ENCODE data around the gene PICALM.

The PICALM gene

DNA sequence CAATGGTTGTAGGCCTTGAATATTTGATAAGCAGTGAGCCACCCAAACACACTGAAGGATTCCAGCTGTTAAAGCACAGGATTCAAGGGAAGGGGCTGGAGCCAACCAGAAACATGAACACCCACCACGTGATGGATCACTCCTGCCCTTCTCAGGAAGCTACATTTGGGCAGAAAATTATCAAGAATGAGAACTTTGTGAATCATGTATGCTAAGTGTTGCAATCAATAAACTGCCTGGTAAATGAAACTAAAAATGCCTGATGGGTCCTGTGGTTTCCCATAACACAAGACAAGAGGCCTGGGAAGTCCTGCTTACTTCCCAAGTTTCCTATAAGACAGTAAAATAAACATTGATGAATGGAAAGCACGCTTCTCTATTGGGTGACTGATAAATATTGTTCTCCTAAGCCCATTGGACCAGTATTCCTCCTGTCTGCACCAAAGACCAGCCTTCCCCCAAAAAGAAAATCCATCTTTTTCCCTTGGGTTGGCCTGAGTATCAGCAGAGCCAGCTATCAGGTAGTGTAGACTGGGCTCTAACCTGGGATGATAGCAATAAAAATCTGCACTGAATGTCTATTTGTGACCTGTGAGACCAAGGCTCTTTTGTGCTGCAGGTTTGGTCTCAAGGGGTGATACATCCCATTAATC, 115.3 kb downstream of the PICALM start:
- TF ChIP-seq ZBTB7A (IDR thresholded peaks at IDR 0.05; ENCODE audit: low read depth) (no peak), TEAD4 (IDR thresholded peaks at IDR 0.05) (no peak), CREB1 (IDR thresholded peaks at IDR 0.05; ENCODE audit: low read depth) (no peak), YY1 (IDR thresholded peaks at IDR 0.05; ENCODE audit: low read depth) (no peak), EGR1 (IDR thresholded peaks at IDR 0.05) (no peak), EP300 (IDR thresholded peaks at IDR 0.05; ENCODE audit: borderline replicate concordance) (no peak), CEBPB (IDR thresholded peaks at IDR 0.05) (no peak), TAF1 (IDR thresholded peaks at IDR 0.05; ENCODE audit: low read depth) (no peak)
- TF ChIP-seq, protein P1, sequence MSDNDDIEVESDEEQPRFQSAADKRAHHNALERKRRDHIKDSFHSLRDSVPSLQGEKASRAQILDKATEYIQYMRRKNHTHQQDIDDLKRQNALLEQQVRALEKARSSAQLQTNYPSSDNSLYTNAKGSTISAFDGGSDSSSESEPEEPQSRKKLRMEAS (IDR thresholded peaks at IDR 0.05) = no peak

DNA sequence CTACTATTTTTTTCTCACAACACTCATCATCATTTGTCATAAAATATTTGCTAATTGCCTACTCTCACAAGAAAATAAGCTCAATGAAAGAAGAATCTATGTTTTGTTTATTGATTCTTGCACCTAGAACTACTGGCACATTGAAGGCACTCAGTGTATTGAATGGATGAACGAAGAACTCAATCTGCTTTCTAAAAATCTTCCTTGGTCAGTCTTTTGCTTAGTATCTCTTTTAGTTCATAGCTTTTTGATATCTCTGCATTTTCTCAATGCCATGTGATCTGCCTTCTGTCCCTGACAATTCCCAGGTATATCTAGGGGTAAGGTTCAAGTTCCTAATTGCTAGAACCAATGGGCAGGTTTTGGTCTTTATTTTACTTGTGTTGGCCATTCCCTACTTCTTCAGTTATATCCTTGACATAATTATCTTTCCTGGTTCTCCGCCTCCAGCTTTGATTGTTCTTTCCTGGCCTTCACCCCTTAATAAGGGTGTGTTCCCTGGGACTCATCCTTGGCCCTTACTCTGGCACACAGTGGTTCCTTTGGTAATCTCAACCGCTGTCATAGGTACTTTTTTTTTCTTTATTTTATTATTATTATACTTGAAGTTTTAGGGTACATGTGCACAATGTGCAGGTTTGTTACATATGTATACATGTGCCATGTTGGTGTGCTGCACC, 117.3 kb downstream of the PICALM start:
- TF ChIP-seq TCF12 (IDR thresholded peaks at IDR 0.05; ENCODE audit: low read depth) (no peak), EGR1 (IDR thresholded peaks at IDR 0.05) (no peak), ZBTB7A (IDR thresholded peaks at IDR 0.05; ENCODE audit: low read depth) (no peak), TEAD4 (IDR thresholded peaks at IDR 0.05) (no peak), CREB1 (IDR thresholded peaks at IDR 0.05; ENCODE audit: low read depth) (no peak), NFIC (IDR thresholded peaks at IDR 0.05) (no peak), CEBPB (IDR thresholded peaks at IDR 0.05) (no peak), TAF1 (IDR thresholded peaks at IDR 0.05; ENCODE audit: low read depth) (no peak), YY1 (IDR thresholded peaks at IDR 0.05; ENCODE audit: low read depth) (no peak), FOXM1 (IDR thresholded peaks at IDR 0.05; ENCODE audit: borderline replicate concordance, low read depth) (no peak), EP300 (IDR thresholded peaks at IDR 0.05; ENCODE audit: borderline replicate concordance) (no peak), RAD21 (IDR thresholded peaks at IDR 0.05; ENCODE audit: low read depth) (no peak)
- TF ChIP-seq, protein P2, sequence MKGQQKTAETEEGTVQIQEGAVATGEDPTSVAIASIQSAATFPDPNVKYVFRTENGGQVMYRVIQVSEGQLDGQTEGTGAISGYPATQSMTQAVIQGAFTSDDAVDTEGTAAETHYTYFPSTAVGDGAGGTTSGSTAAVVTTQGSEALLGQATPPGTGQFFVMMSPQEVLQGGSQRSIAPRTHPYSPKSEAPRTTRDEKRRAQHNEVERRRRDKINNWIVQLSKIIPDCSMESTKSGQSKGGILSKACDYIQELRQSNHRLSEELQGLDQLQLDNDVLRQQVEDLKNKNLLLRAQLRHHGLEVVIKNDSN (IDR thresholded peaks at IDR 0.05) = no peak
- TF ChIP-seq, protein P1 (IDR thresholded peaks at IDR 0.05) = no peak
- TF ChIP-seq, protein P3, sequence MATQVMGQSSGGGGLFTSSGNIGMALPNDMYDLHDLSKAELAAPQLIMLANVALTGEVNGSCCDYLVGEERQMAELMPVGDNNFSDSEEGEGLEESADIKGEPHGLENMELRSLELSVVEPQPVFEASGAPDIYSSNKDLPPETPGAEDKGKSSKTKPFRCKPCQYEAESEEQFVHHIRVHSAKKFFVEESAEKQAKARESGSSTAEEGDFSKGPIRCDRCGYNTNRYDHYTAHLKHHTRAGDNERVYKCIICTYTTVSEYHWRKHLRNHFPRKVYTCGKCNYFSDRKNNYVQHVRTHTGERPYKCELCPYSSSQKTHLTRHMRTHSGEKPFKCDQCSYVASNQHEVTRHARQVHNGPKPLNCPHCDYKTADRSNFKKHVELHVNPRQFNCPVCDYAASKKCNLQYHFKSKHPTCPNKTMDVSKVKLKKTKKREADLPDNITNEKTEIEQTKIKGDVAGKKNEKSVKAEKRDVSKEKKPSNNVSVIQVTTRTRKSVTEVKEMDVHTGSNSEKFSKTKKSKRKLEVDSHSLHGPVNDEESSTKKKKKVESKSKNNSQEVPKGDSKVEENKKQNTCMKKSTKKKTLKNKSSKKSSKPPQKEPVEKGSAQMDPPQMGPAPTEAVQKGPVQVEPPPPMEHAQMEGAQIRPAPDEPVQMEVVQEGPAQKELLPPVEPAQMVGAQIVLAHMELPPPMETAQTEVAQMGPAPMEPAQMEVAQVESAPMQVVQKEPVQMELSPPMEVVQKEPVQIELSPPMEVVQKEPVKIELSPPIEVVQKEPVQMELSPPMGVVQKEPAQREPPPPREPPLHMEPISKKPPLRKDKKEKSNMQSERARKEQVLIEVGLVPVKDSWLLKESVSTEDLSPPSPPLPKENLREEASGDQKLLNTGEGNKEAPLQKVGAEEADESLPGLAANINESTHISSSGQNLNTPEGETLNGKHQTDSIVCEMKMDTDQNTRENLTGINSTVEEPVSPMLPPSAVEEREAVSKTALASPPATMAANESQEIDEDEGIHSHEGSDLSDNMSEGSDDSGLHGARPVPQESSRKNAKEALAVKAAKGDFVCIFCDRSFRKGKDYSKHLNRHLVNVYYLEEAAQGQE (IDR thresholded peaks at IDR 0.05; ENCODE audit: low read depth) = no peak

DNA sequence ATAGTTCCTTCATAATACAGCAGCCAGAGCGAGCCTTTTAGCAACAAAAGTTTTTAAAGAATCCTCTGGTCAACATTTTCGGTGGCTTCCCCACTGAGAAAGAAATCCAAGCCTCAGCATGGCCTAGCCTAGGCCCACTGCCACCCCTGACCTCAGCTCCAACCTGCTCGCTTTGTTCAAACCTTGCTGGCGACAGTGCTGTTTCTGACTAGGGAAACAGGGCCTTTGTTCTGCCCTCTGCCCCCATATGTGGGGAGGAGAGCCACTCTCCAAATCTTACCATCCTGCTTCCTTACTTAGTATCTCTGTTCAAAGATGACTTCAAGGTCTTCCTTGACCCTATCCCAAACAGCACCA, 117.9 kb downstream of the PICALM start:
- TF ChIP-seq TCF12 (IDR thresholded peaks at IDR 0.05; ENCODE audit: low read depth) (no peak), YY1 (IDR thresholded peaks at IDR 0.05; ENCODE audit: low read depth) (no peak), EP300 (IDR thresholded peaks at IDR 0.05; ENCODE audit: borderline replicate concordance) (no peak), RAD21 (IDR thresholded peaks at IDR 0.05; ENCODE audit: low read depth) (no peak), NFIC (IDR thresholded peaks at IDR 0.05) (no peak), TEAD4 (IDR thresholded peaks at IDR 0.05) (no peak), FOXM1 (IDR thresholded peaks at IDR 0.05; ENCODE audit: borderline replicate concordance, low read depth) (no peak), CEBPB (IDR thresholded peaks at IDR 0.05) (no peak), EGR1 (IDR thresholded peaks at IDR 0.05) (no peak), TAF1 (IDR thresholded peaks at IDR 0.05; ENCODE audit: low read depth) (no peak), CREB1 (IDR thresholded peaks at IDR 0.05; ENCODE audit: low read depth) (no peak), ZBTB7A (IDR thresholded peaks at IDR 0.05; ENCODE audit: low read depth) (no peak)
- TF ChIP-seq, protein P1 (IDR thresholded peaks at IDR 0.05) = no peak
- TF ChIP-seq, protein P2 (IDR thresholded peaks at IDR 0.05) = no peak
- TF ChIP-seq, protein P3 (IDR thresholded peaks at IDR 0.05; ENCODE audit: low read depth) = no peak

DNA sequence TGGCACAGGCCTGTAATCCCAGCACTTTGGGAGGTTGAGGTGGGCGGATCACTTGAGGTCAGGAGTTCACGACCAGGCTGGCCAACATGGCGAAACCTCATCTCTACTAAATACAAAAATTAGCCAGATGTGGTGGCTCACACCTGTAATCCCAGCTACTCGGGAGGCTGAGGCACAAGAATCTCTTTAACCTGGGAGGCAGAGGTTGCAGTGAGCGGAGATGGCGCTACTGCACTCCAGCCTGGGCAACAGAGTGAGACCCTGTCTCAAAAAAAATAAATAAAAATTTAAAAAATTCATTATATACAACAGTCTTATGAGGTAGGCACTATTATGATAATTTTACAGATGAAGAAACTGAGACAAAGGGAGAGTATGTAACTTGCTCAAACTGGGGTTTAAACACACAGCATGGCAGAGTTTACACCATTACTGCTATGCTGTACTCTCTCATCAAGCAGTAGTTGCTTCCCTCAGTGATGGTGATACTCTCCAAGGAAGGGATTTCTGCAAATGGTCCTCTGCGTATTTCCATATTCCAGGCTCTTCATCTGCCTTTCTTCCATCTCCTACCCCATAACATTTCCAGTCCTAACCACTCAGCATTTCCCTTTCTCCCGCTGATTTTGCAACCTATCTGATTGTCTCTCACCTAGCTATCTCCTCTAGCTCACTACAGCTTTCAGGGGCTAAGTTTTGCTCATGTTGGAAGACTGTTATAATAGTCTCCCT, 118.4 kb downstream of the PICALM start:
- TF ChIP-seq NFIC (IDR thresholded peaks at IDR 0.05) = no peak
- no peak for TF ChIP-seq EP300 (IDR thresholded peaks at IDR 0.05; ENCODE audit: borderline replicate concordance)
- TF ChIP-seq RAD21 (IDR thresholded peaks at IDR 0.05; ENCODE audit: low read depth) = no peak

DNA sequence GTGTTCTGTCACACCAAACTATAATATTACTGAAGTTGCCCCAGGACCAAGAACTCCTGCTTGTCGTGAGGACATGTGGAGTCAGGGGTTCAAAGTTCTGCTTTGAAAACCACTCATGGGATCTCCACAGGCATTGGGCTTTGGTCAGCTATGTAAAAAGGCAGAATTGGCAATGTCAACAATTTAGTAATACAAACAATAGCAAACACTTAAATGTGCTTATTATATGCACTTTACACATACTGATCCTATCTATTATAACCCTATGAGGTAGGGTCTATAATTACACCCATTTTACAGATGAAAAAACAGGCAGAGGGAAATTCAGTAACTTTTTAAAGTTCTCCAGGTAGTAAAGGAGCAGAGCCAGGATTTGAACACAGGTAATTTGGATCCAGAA, 119.1 kb downstream of the PICALM start:
- TF ChIP-seq RAD21 (IDR thresholded peaks at IDR 0.05; ENCODE audit: low read depth) = no peak
- no peak for TF ChIP-seq FOXM1 (IDR thresholded peaks at IDR 0.05; ENCODE audit: borderline replicate concordance, low read depth)
- no peak for TF ChIP-seq EGR1 (IDR thresholded peaks at IDR 0.05)
- TF ChIP-seq, protein P3 (IDR thresholded peaks at IDR 0.05; ENCODE audit: low read depth) = no peak
- no peak for TF ChIP-seq CEBPB (IDR thresholded peaks at IDR 0.05)
- TF ChIP-seq CREB1 (IDR thresholded peaks at IDR 0.05; ENCODE audit: low read depth) = no peak
- TF ChIP-seq, protein P1 (IDR thresholded peaks at IDR 0.05) = no peak
